Vagina (tissue), 2 donors: ENCODE data around the gene MGMT. TPM values are rescaled to one million over a fixed set of nuclear protein-coding genes. Genes with fewer than 3 reads are reported as not detected.

Experiments used
- DNase-seq, 2 donors: peaks; one replicate each; pipeline ENCODE4 v3.0.0-alpha.2; 2017; ENCODE audit errors: extremely low spot score in 2 of 2
- H3K27ac ChIP-seq: fragments of 200-600 bp; sonication (generic); one replicate; pipeline ENCODE4 v1.5.1; 2019
- H3K27me3 ChIP-seq: fragments of 200-600 bp; sonication (generic); one replicate; pipeline ENCODE4 v1.5.1; 2019
- H3K36me3 ChIP-seq, 2 donors: fragments of 200-600 bp; sonication (generic); one replicate each; pipeline ENCODE4 v1.5.1; 2017 to 2019
- H3K4me1 ChIP-seq: fragments of 200-600 bp; sonication (generic); one replicate; pipeline ENCODE4 v1.5.1; 2019
- H3K4me3 ChIP-seq, 2 donors: fragments of 200-600 bp; sonication (generic); 1 replicate in 1 of 2; 2 replicates in 1 of 2; pipeline ENCODE4 v1.5.1; 2016 to 2019
- H3K9me3 ChIP-seq: fragments of 200-600 bp; sonication (generic); one replicate; pipeline ENCODE4 v1.5.1; 2019
- CTCF ChIP-seq, 3 experiments: fragments of 450-650 bp in 2 of 3; fragments of 200-600 bp in 1 of 3; sonication (generic) in 1 of 3; IDR thresholded peaks; one replicate each; pipeline ENCODE4 v1.5.1; 2017 to 2019; ENCODE audit warnings: antibody characterized with exemption in 3 of 3, mild to moderate bottlenecking in 2 of 3, moderate library complexity in 2 of 3
- POLR2A ChIP-seq, 2 donors: fragments of 450-650 bp; IDR thresholded peaks; one replicate each; pipeline ENCODE4 v1.6.1; 2017; ENCODE audit warnings: antibody characterized with exemption in 2 of 2, mild to moderate bottlenecking in 2 of 2, moderate library complexity in 2 of 2
- POLR2AphosphoS5 ChIP-seq, 2 donors: sonication (generic); formaldehyde crosslinking; IDR thresholded peaks; one replicate each; pipeline ENCODE4 v1.9.0; 2017; ENCODE audit warnings: antibody characterized with exemption in 2 of 2, mild to moderate bottlenecking in 2 of 2, low read depth in 1 of 2; ENCODE audit not compliant: insufficient read depth in 1 of 2
- intact Hi-C: fragments of 100-400 bp; cut with DNase I; formaldehyde crosslinking; loops from one replicate; pipeline ENCODE4 v1.15.1; 2023
- total RNA-seq: library from RNA; depleted of rRNA; stranded (reverse); fragments of >200 nt; gene quantifications from one replicate; pipeline ENCODE4 v1.2.3, GENCODE V29; 2016

The MGMT gene
- total RNA-seq, 1 donor from 2014 or later = 16.0 TPM

DNA sequence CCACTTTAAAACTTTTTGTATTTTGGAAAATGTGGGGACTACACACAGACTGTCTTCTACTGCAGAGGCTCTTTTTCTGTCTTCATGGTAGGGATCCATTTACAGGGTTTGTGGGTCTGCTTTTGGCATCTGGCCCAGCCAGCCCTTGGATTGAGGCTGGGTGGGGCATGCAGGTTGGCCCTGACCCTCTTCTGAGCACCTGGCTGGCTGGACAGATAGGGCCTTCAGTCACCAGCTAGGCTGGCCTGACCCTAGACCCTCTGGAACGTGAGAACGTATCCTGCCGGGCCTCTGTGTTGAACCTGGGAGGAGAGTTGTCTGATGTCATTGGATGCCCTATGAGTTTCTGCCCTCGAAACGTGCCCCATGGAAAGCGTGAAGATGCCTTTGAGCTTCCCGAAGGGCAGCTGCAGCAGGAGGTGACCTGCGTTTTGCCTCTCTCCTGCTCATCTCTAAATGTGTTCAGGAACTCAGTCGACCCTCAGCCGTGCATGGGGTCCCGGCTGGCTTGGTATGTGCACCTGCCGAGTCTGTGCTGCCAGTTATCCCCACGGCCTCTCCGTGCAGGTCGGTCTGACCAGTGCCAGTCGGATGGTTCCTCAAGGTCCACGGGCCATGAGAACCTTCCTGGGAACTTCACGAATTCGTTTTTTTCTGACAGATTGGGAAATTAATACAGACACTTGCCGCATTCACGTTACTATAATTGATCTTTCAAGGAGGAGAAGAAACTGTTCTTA lies 74.9 kb downstream of the MGMT start:
- DNase-seq = no peak
- Histone ChIP-seq H3K27me3 (no peaks in the 10 kb centered on the region), H3K4me1 (no peaks in the 10 kb centered on the region), H3K36me3 (no peaks in the 10 kb centered on the region), H3K27ac (no peak overlapping the region), H3K9me3 (no peaks in the 10 kb centered on the region), H3K4me3 (no peak overlapping the region)
- TF ChIP-seq POLR2A (IDR thresholded peaks at IDR 0.05) = no peak
- intact Hi-C loops = no loop called here

DNA sequence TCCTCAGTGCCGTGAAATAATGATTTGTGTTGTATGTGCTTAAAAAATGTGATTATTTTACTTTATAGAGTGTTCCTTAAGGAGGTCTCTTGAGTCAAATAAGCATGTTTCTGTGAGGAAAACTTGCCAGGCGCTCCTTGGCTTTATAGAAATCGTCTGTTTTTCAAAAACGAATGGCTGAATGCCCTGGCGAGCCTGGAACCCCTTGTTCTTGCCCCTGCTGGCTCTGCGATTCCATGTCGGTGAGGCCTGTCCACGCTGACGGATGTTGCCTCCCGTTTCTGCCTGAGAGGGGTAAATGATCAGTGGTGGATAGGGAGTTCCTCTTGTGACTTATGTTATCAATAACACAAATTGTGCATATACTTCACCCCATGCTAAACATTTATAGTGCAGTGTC lies 75.5 kb downstream of the MGMT start:
- Histone ChIP-seq H3K27me3 (no peaks in the 10 kb centered on the region), H3K36me3 (no peaks in the 10 kb centered on the region), H3K27ac (no peak overlapping the region), H3K4me1 (no peaks in the 10 kb centered on the region), H3K4me3 (no peak overlapping the region), H3K9me3 (no peaks in the 10 kb centered on the region)
- TF ChIP-seq CTCF (IDR thresholded peaks at IDR 0.05) (no peak), POLR2A (IDR thresholded peaks at IDR 0.05) (no peak), POLR2AphosphoS5 (IDR thresholded peaks at IDR 0.05; ENCODE audit: insufficient read depth in 1 of 2, low read depth in 1 of 2) (no peak)
- intact Hi-C loops = no loop called here
- DNase-seq = no peak

- intact Hi-C loops = no loop called here
- DNase-seq = no peak
- Histone ChIP-seq H3K36me3 (no peaks in the 10 kb centered on the region), H3K27me3 (no peaks in the 10 kb centered on the region), H3K9me3 (no peaks in the 10 kb centered on the region), H3K4me3 (no peak overlapping the region), H3K4me1 (no peaks in the 10 kb centered on the region), H3K27ac (no peak overlapping the region)
- TF ChIP-seq CTCF (IDR thresholded peaks at IDR 0.05) (no peak), POLR2AphosphoS5 (IDR thresholded peaks at IDR 0.05; ENCODE audit: insufficient read depth in 1 of 2, low read depth in 1 of 2) (peak; percentile 35 to 63)
Measured at GRCh38 chr10:129544205-129545202, 77.5 kb downstream of the MGMT start.

GRCh38 chr10:129545261-129545660 lies 78.2 kb downstream of the MGMT start:
- intact Hi-C loops = no loop called here
- Histone ChIP-seq H3K27me3 (no peaks in the 10 kb centered on the region), H3K4me1 (no peaks in the 10 kb centered on the region), H3K27ac (no peak overlapping the region), H3K9me3 (no peaks in the 10 kb centered on the region), H3K36me3 (no peaks in the 10 kb centered on the region), H3K4me3 (no peak overlapping the region)
- TF ChIP-seq POLR2AphosphoS5 (IDR thresholded peaks at IDR 0.05; ENCODE audit: insufficient read depth in 1 of 2, low read depth in 1 of 2) (no peak), CTCF (IDR thresholded peaks at IDR 0.05) (no peak), POLR2A (IDR thresholded peaks at IDR 0.05) (no peak)
- DNase-seq = no peak

GRCh38 chr10:129546106-129546505 lies 79.1 kb downstream of the MGMT start:
- DNase-seq = no peak
- H3K36me3 ChIP-seq = no peaks in the 10 kb centered on the region
- H3K27me3 ChIP-seq = no peaks in the 10 kb centered on the region
- H3K27ac ChIP-seq = no peak overlapping the region
- no peaks in the 10 kb centered on the region for H3K9me3 ChIP-seq
- no peak for TF ChIP-seq CTCF (IDR thresholded peaks at IDR 0.05)
- TF ChIP-seq POLR2AphosphoS5 (IDR thresholded peaks at IDR 0.05; ENCODE audit: insufficient read depth in 1 of 2, low read depth in 1 of 2) = no peak
- TF ChIP-seq POLR2A (IDR thresholded peaks at IDR 0.05) = no peak
- H3K4me3 ChIP-seq = no peak overlapping the region
- intact Hi-C loops = no loop called here
- H3K4me1 ChIP-seq = no peaks in the 10 kb centered on the region
